ENCODE data around the gene MAP3K21. TPM values are rescaled to one million over a fixed set of nuclear protein-coding genes. Genes with fewer than 3 reads are reported as not detected.

The MAP3K21 gene
- total RNA-seq, 4 donors from 2014 or later = 6.4 to 12.4 (median 9.0) TPM

GRCh38 chr1:233356705-233356987 lies 29.1 kb downstream of the MAP3K21 start:
- Histone ChIP-seq H3K9me3 (no peaks in the 10 kb centered on the region), H3K27ac (no peak overlapping the region), H3K4me1 (no peaks in the 10 kb centered on the region), H3K36me3 (no peaks in the 10 kb centered on the region), H3K4me3 (replicated peaks in 1 of 3) (no peak overlapping the region), H3K27me3 (no peaks in the 10 kb centered on the region)
- intact Hi-C loops (cut with DNase I) = no loop called here
- 92 to 95% methylated on average over 3 of the region's 3 CpGs for WGBS, 2 donors
- no peak for DNase-seq
- TF ChIP-seq CTCF (IDR thresholded peaks at IDR 0.05) = no peak

GRCh38 chr1:233357595-233358397 lies 30.3 kb downstream of the MAP3K21 start:
- no peak for TF ChIP-seq POLR2A (IDR thresholded peaks at IDR 0.05)
- no peak for TF ChIP-seq CTCF (IDR thresholded peaks at IDR 0.05)
- no peaks in the 10 kb centered on the region for H3K4me1 ChIP-seq
- H3K27me3 ChIP-seq = no peaks in the 10 kb centered on the region
- no peak for DNase-seq
- H3K27ac ChIP-seq = no peak overlapping the region
- no peaks in the 10 kb centered on the region for H3K9me3 ChIP-seq
- no peak overlapping the region for H3K4me3 ChIP-seq (replicated peaks in 1 of 3)
- H3K36me3 ChIP-seq = no peaks in the 10 kb centered on the region
- WGBS, 2 donors = 89 to 92% methylated on average over 6 of the region's 6 CpGs
- intact Hi-C loops (cut with DNase I) = no loop called here

GRCh38 chr1:233359431-233359830 lies 31.9 kb downstream of the MAP3K21 start:
- H3K4me3 ChIP-seq (replicated peaks in 1 of 3) = no peak overlapping the region
- no peaks in the 10 kb centered on the region for H3K27me3 ChIP-seq
- TF ChIP-seq CTCF (IDR thresholded peaks at IDR 0.05) = no peak
- TF ChIP-seq POLR2A (IDR thresholded peaks at IDR 0.05) = no peak
- no peaks in the 10 kb centered on the region for H3K4me1 ChIP-seq
- H3K9me3 ChIP-seq = no peaks in the 10 kb centered on the region
- H3K27ac ChIP-seq = no peak overlapping the region
- intact Hi-C loops (cut with DNase I) = no loop called here
- H3K36me3 ChIP-seq = no peaks in the 10 kb centered on the region
- DNase-seq = no peak
- 89 to 91% methylated on average over 5 of the region's 5 CpGs for WGBS, 2 donors

- intact Hi-C loops (cut with DNase I) = no loop called here
- TF ChIP-seq CTCF (IDR thresholded peaks at IDR 0.05) = no peak
- TF ChIP-seq POLR2A (IDR thresholded peaks at IDR 0.05) = no peak
- no peak overlapping the region for H3K4me3 ChIP-seq (replicated peaks in 1 of 3)
- whole genome bisulfite sequencing, 2 donors = 94 to 99% methylated on average over 2 of the region's 2 CpGs
- H3K4me1 ChIP-seq = no peaks in the 10 kb centered on the region
- H3K27ac ChIP-seq = no peak overlapping the region
- H3K27me3 ChIP-seq = no peaks in the 10 kb centered on the region
- no peak for DNase-seq
- no peaks in the 10 kb centered on the region for H3K36me3 ChIP-seq
- no peaks in the 10 kb centered on the region for H3K9me3 ChIP-seq
Observed at GRCh38 chr1:233359905-233360304, 32.4 kb downstream of the MAP3K21 start.

GRCh38 chr1:233360525-233361102 lies 33.1 kb downstream of the MAP3K21 start:
- intact Hi-C loops (cut with DNase I) = no loop called here
- H3K4me1 ChIP-seq = no peaks in the 10 kb centered on the region
- H3K36me3 ChIP-seq = no peaks in the 10 kb centered on the region
- TF ChIP-seq CTCF (IDR thresholded peaks at IDR 0.05) = no peak
- TF ChIP-seq POLR2A (IDR thresholded peaks at IDR 0.05) = no peak
- DNase-seq = peak in 1 of 2 donors; percentile 11
- WGBS, 2 donors = 41 to 58% methylated on average over 6 of the region's 6 CpGs
- H3K27me3 ChIP-seq = no peaks in the 10 kb centered on the region
- no peak overlapping the region for H3K27ac ChIP-seq
- no peaks in the 10 kb centered on the region for H3K9me3 ChIP-seq
- no peak overlapping the region for H3K4me3 ChIP-seq (replicated peaks in 1 of 3)

Data from thyroid gland (tissue), 4 donors.